HS-5 (cell line): Measurements from ENCODE around the gene BAHCC1.

Experiments used
- DNase-seq: peaks from one replicate; pipeline ENCODE4 v3.0.0-alpha.2; 2012; ENCODE audit warnings: low read depth

The BAHCC1 gene

DNA sequence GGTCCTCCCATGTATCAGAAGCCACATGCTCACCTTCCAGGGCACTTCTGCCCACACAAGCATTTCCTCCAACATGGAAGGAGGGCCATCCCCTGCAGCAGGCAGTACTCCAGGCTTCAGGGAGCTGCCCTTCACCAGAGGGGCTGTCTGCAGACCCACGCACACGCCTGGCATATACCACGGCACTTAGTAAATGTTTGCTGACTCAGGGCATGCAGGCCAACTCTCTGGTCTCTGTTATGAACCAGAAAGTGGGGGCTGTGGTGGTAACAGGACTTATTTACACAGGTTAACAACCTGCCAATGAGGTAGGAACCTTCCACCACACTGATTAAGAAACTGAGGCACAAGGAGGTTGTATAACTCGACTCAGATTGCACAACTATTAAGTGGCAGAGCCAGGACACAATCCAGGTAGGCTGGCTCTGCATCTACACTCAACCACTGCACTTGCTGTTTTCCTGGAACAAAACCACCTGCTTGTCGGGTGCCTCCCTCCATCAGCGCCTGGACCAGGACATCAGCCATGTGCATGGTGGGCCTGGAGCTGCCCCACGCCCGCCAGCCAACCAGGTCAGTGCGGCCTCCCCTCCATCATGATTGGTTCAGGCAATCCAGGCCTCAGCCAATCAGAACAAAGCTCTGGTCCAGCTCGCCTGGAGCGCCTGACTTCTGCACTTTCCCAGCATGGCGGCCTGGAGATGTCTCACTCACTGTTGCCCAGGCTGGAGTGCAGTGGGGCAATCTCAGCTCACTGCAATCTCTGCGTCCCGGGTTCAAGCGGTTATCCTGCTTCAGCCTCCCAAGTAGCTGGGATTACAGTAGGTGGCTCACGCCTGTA lies 98.2 kb downstream of the BAHCC1 start:
- no peak for DNase-seq

DNA sequence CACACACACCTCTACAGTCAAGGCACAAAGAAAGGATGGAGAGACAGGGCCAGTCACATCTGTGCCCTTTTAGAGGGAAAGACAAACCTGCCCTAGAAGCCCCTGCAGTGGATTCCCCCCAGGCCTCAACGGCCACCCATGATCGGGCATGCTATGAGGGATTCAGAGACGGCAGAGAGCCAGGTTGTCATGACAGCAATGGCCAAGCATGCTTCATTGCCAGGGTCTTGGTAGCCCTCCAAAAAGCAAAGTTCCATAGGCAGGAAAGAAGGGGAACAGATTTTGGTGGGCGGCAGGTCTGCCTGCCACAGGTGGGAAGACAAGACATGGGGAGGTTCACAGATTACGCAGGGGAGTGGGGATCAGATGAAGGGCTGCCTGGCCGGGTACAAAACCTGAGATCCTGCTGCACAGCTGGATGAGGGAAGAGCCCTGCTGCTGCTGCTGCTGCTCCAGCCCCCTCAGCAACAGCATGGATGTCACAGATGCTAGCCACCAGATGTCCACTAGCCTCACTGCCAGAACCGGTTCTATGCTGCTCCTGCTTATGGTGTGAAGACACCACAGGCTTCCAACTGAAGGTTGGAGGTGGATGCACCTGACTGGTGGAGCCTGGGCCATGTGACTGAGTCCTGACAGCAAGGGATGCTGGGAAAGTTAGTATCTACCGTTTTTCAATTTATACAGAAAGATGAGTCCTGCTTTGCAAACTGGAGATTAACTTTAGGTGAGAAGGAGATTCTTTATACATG lies 99.5 kb downstream of the BAHCC1 start:
- no peak for DNase-seq

DNA sequence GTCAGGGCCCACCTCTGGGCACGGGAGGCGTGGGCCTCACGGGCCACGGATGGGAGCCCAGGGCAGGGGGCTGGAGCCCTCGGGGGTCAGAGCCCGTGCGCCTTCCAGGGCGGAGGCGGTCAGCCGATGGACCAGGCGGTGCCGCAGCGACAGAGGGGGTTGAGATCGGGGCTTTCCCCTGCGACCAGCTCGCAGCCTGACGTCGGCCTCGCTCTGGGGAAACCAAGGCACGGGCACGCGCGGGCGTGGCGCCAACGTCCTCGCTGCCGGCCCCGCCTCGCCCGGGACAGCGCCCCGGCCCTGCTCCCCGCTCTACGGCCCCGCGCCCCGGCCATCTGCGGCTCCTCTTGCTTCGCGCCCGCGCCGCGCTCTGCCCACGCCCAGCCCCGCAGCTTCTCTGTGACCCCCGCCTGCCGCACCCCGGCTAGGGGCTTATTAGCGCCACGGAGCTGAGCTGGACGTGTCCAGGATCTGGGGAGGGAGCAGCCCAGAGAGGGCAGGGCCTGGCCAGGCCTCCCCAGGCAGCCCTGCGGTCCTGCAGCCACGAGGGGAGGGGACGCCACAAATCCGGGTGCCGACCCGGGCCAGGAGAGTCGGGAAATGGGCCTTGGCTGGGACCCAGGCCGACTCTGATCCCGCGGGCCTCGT lies 103.8 kb downstream of the BAHCC1 start:
- no peak for DNase-seq

DNA sequence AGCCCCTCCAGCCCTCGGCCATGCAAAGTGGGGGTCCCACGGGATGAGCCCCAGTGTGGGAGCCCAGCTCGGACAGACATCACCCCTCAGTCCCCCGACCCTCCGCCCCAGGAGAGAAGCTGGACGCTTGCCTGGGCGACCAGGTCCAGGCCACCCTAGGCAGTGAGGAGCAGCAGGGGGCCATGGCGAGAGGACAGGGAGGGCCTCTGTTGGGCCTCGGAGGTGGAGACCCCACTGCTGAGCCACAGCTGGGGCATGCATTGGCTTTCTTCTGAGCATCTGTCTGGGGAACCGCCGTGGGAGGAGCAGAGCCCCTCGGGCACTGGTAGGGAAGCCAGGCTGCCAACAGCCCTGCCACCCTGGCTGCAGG lies 104.3 kb downstream of the BAHCC1 start:
- no peak for DNase-seq

DNA sequence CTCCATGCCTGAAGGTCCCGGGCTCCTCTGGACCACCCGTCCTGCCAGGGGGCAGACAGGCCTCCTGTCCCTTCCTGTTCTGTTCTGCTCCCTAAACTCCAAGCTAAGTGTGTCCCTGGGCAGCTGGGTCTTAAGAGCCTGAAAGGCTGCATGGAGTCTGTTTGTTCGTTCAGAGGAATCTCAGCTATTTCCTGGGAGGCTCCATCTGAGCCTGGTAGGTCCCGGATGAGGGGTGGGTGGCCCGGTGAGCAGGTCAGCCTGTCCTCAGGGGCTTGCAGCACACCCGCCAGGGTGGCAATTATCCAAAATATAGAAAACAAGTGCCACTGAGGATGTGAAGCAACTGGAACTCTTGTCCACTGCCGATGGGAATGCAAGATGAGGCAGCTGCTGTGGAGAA lies 104.8 kb downstream of the BAHCC1 start:
- no peak for DNase-seq

DNA sequence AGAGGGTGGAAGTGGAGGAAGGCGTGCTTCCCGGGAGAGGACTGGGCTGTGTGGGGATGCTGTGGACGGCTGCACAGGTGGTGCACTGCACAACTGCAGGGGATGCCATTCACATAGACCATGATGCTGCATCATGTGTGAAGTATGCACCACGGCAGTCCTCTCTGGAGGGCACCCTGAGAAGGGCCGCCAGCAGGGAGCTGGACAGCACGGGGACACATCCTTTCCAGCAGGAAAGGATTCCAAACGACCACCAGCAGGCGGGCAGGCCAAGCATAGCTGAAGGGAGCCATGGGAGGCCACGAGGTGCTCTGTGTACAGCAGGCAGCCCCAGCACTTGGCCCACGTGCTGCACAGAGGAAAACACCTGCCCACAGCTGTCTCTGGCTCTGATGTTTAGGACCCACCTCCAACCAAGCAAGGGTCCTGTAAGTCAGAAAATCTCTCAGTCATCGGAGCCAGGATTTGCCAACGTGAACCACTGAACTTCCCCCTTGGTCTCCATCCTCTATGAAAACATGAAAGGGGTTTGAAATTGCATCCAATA lies 107.3 kb downstream of the BAHCC1 start:
- no peak for DNase-seq

DNA sequence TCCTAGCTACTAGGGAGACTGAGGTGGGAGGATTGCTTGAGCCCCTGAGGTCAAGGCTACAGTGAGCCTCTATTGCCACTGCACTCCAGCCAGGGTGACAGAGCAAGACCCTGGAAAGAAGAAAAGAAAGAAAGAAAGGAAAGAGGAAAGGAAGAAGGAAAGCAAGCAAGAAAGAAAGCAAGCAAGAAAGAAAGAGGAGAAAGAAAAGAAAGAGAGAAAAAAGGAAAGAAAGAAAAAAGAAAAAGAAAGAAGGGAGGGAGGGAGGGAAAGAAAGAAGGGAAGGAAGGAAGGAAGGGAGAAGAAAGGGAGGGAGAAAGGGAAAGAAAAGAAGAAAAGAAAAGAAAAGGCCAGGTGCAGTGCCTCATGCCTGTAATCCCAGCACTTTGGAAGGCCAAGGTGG lies 108.4 kb downstream of the BAHCC1 start:
- no peak for DNase-seq

DNA sequence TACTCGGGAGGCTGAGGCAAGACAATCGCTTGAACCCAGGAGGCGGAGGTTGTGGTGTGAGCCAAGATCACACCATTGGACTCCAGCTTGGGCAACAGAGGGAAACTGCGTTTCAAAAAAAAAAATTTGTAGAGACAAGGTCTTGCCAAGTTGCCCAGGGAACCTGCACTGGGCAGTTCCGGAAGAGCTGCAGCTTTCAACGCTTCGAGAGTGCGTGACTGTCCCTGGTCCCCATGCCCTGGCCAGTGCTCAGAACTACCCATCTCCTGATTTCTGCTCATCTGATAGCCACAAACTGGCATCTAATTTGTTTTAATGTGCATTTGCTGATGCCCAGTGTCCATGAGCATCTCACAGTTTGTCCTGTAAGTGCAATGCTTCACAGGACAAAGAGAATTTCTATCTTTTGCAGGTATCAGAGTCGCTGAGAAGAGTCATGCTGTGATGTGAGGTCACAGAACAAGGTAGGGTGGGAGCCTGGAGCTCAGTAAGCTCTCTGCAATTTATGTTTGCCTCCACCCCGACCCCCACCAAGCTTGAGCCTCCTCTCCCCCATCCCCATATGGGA lies 113.5 kb downstream of the BAHCC1 start:
- DNase-seq: peak; percentile 45

DNA sequence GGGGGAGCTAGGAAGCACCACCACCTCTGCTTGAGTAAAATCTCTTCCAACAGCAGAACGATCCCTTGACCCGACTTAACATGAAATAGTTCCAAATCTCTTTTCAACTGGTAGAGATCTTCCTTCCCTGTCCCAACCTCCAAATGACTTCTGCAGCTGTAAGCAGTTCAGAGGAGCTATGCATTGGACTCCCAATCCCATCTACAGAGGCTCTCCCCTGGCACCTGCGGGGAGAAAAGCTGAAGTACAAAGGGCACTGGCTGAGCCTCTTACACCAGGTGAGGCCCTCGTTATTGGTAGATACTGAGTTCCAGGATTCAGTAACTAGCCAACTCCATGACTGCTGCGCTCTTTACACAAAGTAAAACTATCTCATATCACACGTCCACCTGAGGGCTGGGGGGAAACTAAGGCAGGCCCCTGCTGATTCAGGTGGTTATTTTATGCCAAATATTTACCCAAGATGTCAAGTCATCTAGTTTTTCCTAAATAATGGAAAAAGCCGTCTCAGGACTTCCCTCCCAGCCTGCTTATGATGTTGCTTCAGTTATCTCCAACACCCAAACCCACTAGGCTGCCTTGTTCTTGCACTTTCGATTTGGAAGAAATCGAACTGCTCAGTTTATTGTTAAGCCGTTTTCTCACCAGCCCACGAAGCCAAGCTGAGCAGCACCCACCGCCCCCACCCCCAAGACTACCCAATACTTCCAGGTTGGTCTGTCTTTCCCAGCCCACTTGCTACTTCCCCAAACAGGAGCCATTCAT lies 114.1 kb downstream of the BAHCC1 start:
- DNase-seq: no peak

DNA sequence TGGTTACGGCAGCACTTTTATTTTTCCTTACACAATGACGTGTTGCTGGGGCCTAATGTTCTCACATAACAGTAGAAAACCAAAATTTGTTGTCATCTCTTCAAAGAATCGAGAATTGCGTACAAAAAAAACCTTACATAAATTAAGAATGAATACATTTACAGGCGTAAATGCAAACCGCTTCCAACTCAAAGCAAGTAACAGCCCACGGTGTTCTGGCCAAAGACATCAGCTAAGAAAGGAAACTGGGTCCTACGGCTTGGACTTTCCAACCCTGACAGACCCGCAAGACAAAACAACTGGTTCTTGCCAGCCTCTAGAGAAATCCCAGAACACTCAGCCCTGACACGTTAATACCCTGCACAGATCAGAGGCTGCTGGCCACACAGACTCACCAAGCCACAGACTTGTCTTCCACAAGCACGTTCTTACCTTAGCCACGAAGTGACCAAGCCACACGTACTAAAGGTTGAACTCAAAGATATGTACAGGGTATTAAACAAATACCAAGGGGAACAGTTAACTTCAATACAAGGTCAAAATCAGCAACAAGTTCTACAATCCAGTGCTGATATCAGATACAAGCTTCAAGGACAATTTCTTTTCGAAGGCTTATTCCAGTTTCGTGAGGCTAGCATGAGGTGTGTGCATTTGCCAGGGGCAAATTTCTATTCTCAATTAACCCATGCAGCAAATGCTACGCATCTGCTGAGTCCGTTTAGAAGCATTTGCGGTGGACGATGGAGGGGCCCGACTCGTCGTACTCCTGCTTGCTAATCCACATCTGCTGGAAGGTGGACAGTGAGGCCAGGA lies 114.9 kb downstream of the BAHCC1 start:
- DNase-seq: no peak

DNA sequence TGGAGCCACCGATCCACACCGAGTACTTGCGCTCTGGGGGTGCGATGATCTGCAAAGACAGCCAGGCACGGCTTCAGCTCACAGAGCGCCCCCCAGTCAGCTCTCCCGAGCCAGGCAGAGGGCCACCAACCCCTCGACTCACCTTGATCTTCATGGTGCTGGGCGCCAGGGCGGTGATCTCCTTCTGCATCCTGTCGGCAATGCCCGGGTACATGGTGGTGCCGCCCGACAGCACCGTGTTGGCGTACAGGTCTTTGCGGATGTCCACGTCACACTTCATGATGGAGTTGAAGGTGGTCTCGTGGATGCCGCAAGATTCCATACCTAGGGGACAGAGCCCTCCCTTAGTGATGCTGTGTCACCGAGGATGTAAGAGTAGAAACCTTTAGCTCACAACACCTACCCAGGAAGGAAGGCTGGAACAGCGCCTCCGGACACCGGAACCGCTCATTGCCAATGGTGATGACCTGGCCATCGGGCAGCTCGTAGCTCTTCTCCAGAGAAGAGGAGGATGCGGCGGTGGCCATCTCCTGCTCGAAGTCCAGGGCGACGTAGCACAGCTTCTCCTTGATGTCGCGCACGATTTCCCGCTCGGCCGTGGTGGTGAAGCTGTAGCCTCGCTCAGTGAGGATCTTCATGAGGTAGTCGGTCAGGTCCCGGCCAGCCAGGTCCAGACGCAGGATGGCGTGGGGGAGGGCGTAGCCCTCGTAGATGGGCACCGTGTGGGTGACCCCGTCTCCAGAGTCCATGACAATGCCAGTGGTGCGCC lies 115.7 kb downstream of the BAHCC1 start:
- no peak for DNase-seq

DNA sequence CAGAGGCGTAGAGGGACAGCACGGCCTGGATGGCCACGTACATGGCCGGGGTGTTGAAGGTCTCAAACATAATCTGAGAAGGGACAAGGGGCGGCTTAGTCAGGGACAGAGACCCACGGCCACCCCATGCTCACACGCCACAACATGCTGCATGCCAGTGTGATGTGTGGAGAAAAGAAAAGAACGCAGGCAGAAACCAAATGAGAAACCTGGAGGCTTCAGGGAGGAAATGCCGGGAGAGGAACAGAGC lies 116.2 kb downstream of the BAHCC1 start:
- no peak for DNase-seq

DNA sequence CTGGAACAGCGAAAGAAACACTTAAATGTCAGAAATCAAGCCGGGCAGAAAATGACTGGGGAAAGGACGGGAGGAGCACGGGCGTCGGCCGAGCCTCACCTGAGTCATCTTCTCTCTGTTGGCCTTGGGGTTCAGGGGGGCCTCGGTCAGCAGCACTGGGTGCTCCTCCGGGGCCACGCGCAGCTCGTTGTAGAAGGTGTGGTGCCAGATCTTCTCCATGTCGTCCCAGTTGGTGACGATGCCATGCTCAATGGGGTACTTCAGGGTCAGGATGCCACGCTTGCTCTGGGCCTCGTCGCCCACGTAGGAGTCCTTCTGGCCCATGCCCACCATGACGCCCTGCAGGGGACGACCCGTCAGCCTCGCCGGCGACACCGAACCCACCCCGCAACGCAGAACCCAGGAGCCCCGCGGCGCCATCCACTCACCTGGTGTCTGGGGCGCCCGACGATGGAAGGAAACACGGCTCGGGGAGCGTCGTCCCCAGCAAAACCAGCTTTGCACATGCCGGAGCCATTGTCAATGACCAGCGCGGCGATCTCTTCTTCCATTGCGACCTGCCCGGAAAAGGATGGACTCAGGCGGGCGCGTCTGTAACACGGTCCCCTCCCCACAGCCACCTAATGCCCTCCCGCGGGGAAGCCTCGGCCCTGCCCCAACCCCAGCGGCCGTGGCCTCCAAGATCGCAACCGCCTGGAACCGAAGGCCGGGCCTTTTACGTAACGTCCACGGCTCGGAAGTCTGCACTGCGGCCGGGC lies 116.7 kb downstream of the BAHCC1 start:
- DNase-seq: no peak

DNA sequence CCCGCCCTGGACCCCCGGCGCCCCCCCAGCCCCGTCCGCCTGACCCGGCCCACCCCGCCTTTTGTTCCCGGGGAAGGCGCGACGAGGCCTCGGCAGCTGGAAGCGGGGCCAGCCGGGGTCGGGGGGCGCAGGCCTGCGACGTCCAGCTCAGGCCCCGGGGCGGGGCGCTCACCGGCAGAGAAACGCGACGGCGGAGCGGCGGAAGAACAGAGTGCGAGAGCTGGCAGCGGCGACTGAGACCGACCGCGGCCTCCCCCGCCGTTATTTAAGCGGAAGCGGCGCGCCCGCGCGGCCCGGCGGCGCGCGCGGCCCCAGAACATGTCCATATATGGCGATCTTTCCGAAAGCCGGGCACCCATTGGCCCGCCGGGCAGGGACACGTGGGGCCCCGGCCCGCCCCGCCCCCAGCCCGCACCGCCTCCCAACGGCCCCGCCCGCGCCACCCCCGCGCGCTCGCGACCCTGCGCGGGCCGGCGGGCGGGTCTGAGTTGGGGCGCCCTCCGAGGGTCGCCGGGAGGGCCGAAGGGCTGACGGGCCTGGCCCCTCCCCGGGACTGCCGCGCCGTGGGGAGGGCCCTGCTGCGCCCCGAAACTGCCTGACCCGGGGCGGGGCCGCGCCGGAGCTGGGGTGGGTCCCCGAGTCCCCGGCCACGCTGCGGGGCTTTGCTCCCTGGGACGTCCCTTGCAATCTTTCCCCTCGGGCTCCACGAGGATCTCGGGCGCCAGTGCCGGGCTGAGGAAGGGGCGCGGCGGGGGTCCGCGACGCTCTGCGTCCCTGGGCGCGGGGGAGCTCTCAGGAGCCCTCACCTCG lies 117.5 kb downstream of the BAHCC1 start, which contains the start of gene ACTG1:
Gene ACTG1 (minus strand): TSS at position 238 of the 810 bp plus-strand sequence. CDS start 445 bp downstream, outside the sequence.
- DNase-seq: peak; percentile 68

DNA sequence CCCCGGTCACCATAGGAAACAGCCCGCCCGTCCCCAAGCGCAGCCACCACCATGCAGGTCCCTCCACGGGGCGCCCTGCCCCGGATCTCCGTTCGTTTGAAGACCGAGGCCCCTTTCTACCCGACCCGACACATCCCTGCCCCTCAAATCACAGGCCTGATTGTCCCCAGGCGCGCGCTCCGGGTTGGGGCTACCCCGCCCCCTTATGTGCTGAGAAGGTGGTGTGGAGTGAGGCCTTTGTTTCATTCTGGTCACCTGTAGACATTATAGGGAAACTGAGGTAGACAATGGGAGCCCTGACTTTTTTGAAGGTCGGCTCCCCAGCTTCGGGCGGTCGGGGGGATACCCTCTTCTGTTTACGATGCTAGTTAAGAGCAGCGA lies 118.1 kb downstream of the BAHCC1 start:
- DNase-seq: no peak

DNA sequence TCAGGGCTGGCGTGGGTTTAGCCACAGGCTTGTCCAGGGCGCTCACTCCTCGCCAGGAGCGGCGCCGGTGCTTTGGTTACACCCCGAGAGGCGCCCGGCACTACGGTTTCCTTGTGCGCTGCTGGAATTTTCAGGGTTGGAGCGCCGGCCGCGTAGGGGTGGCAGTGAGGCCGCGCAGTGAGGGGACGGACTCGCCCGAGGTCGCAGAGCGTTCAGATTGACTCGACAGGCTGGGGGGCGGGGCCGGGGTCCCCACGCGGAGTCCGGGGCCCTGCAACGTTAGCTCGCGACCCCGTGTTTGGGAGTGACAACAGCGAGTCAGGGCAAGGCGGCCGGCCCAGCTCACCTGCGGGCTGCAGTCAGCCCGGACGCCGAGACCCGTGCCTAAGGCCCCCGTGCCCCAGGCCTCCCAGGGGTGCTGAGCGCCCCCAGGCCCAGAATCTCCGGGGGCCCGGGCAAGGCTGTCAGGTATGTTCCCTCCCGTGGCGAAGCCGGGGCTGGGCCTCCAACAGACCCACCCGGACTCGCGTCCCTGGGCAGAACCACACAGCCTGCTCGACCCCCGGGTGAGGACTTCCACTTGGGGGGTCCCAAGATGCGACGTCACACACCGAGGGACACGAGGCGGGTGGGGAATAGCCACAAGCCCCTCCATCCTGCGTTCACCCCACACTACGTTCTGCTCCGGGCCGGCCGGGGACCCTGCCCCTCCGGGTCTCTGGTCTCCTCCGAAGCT lies 118.7 kb downstream of the BAHCC1 start:
- no peak for DNase-seq

DNA sequence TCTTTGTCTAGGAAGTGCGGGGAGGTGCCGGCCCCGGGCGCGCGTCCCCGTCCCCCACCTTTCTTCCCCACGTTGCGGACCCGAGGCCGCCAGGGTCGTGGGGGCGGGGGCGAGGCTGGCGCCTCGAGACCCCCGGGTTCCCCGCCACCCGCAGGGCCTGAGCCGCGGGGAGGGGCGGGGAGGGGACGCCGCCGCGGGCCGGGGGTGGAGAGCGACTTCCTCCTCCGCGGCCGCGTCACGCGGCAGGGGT lies 119.2 kb downstream of the BAHCC1 start:
- DNase-seq: no peak
